Muscle of leg (tissue), 11 donors: Measurements from ENCODE around the gene RPS6KA2. TPM values are rescaled to one million over a fixed set of nuclear protein-coding genes. Genes with fewer than 3 reads are reported as not detected.

Experiments used
- DNase-seq: peaks from one replicate; pipeline ENCODE4 v3.0.0; 2013
- H3K27ac ChIP-seq: one replicate; pipeline ENCODE4 v1.5.1; 2013; ENCODE audit warnings: mild to moderate bottlenecking, low read length, control low read depth
- H3K27me3 ChIP-seq: one replicate; pipeline ENCODE4 v1.6.1; 2013; ENCODE audit warnings: low read length; ENCODE audit not compliant: control insufficient read depth, insufficient read depth
- H3K36me3 ChIP-seq: one replicate; pipeline ENCODE4 v1.6.1; 2013; ENCODE audit warnings: low read length; ENCODE audit not compliant: control insufficient read depth, insufficient read depth
- H3K4me1 ChIP-seq: one replicate; pipeline ENCODE4 v1.6.1; 2013; ENCODE audit warnings: low read length; ENCODE audit not compliant: control insufficient read depth, insufficient read depth
- H3K4me3 ChIP-seq: one replicate; pipeline ENCODE4 v1.5.1; 2013; ENCODE audit warnings: low read length, control low read depth
- H3K9me3 ChIP-seq: replicated peaks from 2 replicates; pipeline ENCODE4 v1.6.1; 2013; ENCODE audit warnings: low read depth, low read length; ENCODE audit not compliant: control insufficient read depth
- WGBS: methylation state at CpG from one replicate; pipeline ENCODE4 v1.1.5; 2013; ENCODE audit warnings: missing lambda C conversion rate; ENCODE audit not compliant: insufficient coverage; 5-methylcytosine and 5-hydroxymethylcytosine counted together
- polyA plus RNA-seq, 8 donors: library from polyadenylated mRNA; unstranded; fragments of 120-200 nt; gene quantifications; one replicate each; pipeline versions ENCODE4 v1.2.1 to v1.2.3, GENCODE V29; 2013; ENCODE audit warnings: inconsistent platforms in 1 of 8, low replicate concordance in 1 of 8; ENCODE audit not compliant: insufficient read length in 8 of 8, insufficient read depth in 1 of 8
- total RNA-seq: library from RNA; stranded (reverse); fragments of 120-200 nt; gene quantifications from one replicate; pipeline ENCODE4 v1.2.4, GENCODE V29; 2013

The RPS6KA2 gene
- total and polyA plus RNA-seq, 9 donors: 15.4 to 29.2 (median 24.6) TPM

DNA sequence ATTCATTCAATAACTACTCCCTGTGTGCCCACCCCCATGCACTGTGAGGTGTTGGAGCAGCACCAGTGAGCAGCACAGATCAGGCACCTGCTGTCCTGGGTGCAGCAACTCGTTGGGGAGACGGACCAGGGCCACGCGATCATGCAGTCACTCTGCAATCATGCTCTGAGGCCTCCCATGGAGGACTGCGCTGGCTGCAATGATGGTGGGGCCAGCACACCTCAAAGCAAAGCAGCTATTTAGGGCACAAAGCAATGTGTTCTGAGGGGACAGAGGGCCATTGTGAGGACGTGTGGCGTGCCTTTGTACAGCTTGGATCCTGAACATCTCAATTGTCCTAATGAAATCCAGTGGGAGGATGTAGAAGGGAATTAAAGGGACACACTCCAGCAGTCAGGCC is 203.3 kb downstream of the RPS6KA2 start:
- H3K27me3 ChIP-seq: no peaks in the 10 kb centered on the region
- peaks cover 15% of the 10 kb centered on the region for H3K36me3 ChIP-seq

DNA sequence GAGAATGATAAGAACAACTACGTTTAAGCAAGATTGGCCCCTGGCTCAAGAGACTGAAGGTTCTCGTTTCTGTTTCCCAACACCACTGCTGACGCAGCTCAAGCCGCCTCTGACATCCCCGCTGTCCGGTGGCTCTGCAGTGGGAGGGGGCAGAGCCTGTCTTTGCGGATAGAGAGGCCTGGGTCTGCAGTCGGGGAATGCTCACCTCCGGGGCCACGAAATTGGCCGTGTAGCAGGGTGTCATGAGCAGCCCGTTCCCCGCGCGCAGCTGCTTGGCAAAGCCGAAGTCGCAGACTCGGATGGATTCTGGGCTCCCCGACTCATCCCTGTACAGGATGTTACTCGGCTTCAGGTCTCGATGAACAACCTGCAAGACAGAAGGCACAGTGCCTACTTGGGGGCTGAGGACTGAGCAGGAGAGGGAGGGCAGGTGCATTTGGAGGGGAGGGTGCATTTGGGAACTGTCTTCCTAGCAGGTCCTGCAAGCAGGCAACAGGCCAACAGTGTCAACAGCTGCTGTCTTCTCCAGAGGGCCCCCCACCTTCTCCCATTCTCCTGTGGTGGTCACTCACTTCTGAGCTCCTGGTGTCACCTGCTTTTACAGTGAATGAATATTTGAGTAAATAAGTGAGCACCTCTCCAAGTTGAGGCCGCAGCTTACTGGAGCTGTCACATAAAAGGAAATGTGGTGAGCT is 203.9 kb downstream of the RPS6KA2 start:
- Histone ChIP-seq H3K27me3 (no peaks in the 10 kb centered on the region), H3K4me1 (peaks cover 3% of the 10 kb centered on the region), H3K36me3 (peaks cover 19% of the 10 kb centered on the region), H3K27ac (no peak overlapping the region), H3K4me3 (no peak overlapping the region), H3K9me3 (no peaks in the 10 kb centered on the region)
- 86% methylated on average over 21 of the region's 22 CpGs for WGBS
- no peak for DNase-seq

More for the DNA sequence above, 203.3 kb downstream of the RPS6KA2 start:
- DNase-seq: no peak
- Histone ChIP-seq H3K4me1 (peaks cover 3% of the 10 kb centered on the region), H3K27ac (no peak overlapping the region), H3K4me3 (no peak overlapping the region), H3K9me3 (no peaks in the 10 kb centered on the region)
- WGBS: 68% methylated on average over 7 of the region's 7 CpGs

GRCh38 chr6:166422201-166422940 is 204.7 kb downstream of the RPS6KA2 start:
- H3K9me3 ChIP-seq: no peaks in the 10 kb centered on the region
- WGBS: 95% methylated on average over 17 of the region's 20 CpGs
- no peak for DNase-seq
- H3K4me1 ChIP-seq: peaks cover 3% of the 10 kb centered on the region
- H3K27me3 ChIP-seq: no peaks in the 10 kb centered on the region
- H3K4me3 ChIP-seq: no peak overlapping the region
- peaks cover 22% of the 10 kb centered on the region for H3K36me3 ChIP-seq
- H3K27ac ChIP-seq: no peak overlapping the region

DNA sequence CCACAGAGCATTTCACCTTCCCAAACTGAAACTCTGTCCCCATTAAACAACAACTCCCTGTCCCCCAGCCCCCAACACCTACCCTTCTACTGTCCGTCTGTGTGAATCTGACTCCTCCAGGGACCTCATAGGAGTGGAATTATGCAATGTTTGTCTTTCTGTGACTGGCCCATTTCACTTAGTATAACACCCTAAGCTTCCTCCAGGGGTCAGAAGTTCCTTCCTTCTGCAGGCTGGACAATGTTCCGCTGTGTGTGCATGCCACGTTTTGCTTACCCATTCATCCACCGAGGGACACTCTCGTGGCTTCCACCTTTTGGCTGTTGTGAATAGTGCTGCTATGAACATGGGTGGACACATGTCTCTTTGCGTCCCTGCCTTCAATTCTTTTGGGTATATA is 206.7 kb downstream of the RPS6KA2 start:
- peaks cover 3% of the 10 kb centered on the region for H3K4me1 ChIP-seq
- 58% methylated on average over 3 of the region's 6 CpGs for WGBS
- H3K4me3 ChIP-seq: no peak overlapping the region
- peaks cover 23% of the 10 kb centered on the region for H3K36me3 ChIP-seq
- H3K9me3 ChIP-seq: no peaks in the 10 kb centered on the region
- no peaks in the 10 kb centered on the region for H3K27me3 ChIP-seq
- peak; percentile 53 for DNase-seq
- no peak overlapping the region for H3K27ac ChIP-seq

- peaks cover 3% of the 10 kb centered on the region for H3K4me1 ChIP-seq
- H3K36me3 ChIP-seq: peaks cover 23% of the 10 kb centered on the region
- no peak for DNase-seq
- H3K9me3 ChIP-seq: no peaks in the 10 kb centered on the region
- 94% methylated on average over 15 of the region's 15 CpGs for WGBS
- H3K4me3 ChIP-seq: no peak overlapping the region
- no peaks in the 10 kb centered on the region for H3K27me3 ChIP-seq
- H3K27ac ChIP-seq: no peak overlapping the region
Measured at GRCh38 chr6:166419717-166420116, 207.3 kb downstream of the RPS6KA2 start.

DNA sequence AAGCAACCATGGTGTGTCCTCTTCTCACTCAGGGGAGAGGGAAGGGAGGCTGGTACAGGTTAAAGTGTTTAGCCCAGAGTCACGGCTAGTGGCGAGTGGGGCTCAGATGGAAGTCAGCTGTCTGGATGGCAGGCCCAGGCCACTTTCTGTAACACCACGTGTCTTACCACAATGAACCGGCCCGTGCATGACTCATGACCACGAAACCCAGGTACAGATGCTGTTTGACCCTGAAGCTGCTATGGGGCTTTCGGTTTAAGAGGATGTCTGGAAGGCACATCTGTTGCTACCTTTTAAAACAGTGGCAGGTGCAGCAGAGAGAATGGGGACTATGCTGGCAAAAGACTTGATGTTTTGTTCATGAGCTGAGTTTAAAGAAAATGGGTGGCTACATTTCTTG is 207.8 kb downstream of the RPS6KA2 start:
- Histone ChIP-seq H3K27me3 (no peaks in the 10 kb centered on the region), H3K9me3 (no peaks in the 10 kb centered on the region), H3K4me3 (no peak overlapping the region), H3K4me1 (peaks cover 3% of the 10 kb centered on the region), H3K27ac (no peak overlapping the region), H3K36me3 (peaks cover 23% of the 10 kb centered on the region)
- 89% methylated on average over 7 of the region's 7 CpGs for WGBS
- no peak for DNase-seq

DNA sequence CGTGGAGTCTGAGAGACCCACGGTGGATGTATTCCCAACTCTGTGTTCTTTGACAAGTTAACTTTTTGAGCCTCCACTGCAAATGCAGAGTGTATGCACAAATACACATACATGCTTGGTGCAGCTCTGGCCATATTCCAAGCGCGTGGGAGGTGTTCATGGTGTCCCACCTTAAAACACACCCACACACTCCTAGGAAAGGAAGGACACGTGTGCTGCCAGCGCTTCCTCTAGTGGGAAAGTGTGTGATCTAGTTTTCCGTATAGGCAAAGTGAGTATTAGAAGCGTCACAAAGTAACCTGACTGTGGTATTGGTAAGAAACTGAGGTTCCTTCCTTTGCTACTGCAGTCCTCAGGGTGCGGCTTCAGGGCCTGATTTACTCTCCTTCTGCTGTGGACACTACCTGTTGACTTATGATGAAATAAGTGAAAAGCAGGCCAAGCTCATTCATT is 208.3 kb downstream of the RPS6KA2 start:
- Histone ChIP-seq H3K4me3 (no peak overlapping the region), H3K4me1 (peaks cover under 1% of the 10 kb centered on the region), H3K36me3 (peaks cover 24% of the 10 kb centered on the region), H3K27ac (no peak overlapping the region), H3K9me3 (no peaks in the 10 kb centered on the region), H3K27me3 (no peaks in the 10 kb centered on the region)
- 74% methylated on average over 4 of the region's 9 CpGs for WGBS
- DNase-seq: no peak

DNA sequence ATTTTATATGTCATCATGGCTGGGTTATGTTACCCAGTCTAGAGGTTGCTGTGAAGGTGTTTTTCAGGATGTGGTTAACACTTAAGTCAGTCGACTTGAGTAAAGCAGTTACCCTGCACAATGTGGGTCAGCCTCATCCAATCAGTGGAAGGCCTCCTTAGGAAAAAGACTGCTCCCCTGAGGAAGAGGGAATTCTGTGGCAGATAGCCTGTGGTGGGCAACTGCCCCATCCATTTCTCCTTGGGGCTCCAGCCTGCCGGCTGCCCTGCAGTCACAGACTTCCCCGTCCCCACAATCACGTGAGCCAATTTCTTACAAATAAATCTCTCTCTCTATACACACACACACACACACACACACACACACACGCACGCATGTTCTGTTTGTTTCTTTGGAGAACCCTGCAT is 209.8 kb downstream of the RPS6KA2 start:
- Histone ChIP-seq H3K36me3 (peaks cover 28% of the 10 kb centered on the region), H3K4me3 (no peak overlapping the region), H3K27ac (no peak overlapping the region), H3K27me3 (no peaks in the 10 kb centered on the region), H3K4me1 (no peaks in the 10 kb centered on the region), H3K9me3 (no peaks in the 10 kb centered on the region)
- DNase-seq: no peak
- WGBS: no CpG with 5 or more reads among the region's 6 CpGs

DNA sequence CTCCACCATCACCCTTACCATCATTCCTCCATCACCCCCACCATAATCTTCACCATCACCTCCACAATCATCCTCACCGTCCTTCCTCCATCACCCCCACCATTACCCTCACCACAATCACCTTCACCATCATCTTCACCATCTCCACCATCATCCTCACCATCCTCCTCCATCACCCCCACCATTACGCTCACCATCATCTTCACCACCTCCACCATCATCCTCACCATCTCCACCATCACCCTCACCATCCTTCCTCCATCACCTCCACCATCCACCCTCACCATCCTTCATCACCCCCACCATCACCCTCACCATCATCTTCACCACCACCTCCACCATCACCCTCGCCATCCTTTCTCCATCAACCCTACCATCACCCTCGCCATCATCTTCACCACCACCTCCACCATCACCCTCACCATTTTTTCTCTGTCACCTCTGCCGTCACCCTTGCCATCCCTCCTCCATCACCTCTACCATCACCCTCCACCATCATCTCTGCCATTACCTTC is 211.2 kb downstream of the RPS6KA2 start:
- Histone ChIP-seq H3K9me3 (no peaks in the 10 kb centered on the region), H3K36me3 (peaks cover 38% of the 10 kb centered on the region), H3K4me3 (no peak overlapping the region), H3K27me3 (no peaks in the 10 kb centered on the region), H3K4me1 (no peaks in the 10 kb centered on the region), H3K27ac (no peak overlapping the region)
- WGBS: 83% methylated on average over 5 of the region's 5 CpGs
- DNase-seq: no peak

- WGBS: 65% methylated on average over 2 of the region's 5 CpGs
- peaks cover 38% of the 10 kb centered on the region for H3K36me3 ChIP-seq
- no peak overlapping the region for H3K27ac ChIP-seq
- DNase-seq: no peak
- H3K4me3 ChIP-seq: no peak overlapping the region
- H3K4me1 ChIP-seq: no peaks in the 10 kb centered on the region
- H3K27me3 ChIP-seq: no peaks in the 10 kb centered on the region
- no peaks in the 10 kb centered on the region for H3K9me3 ChIP-seq
Measured at GRCh38 chr6:166415306-166415705, 211.7 kb downstream of the RPS6KA2 start.
